Ascending aorta (tissue), 2 donors: ENCODE data around the gene ANKLE1. TPM values are rescaled to one million over a fixed set of nuclear protein-coding genes. Genes with fewer than 3 reads are reported as not detected.

Experiments
- DNase-seq, 2 donors: peaks; one replicate each; pipeline ENCODE4 v3.0.0-alpha.2; 2019; ENCODE audit warnings: low spot score in 2 of 2
- H3K27ac ChIP-seq, 2 donors: fragments of 200-600 bp; sonication (generic); one replicate each; pipeline ENCODE4 v1.5.1; 2016 to 2017; ENCODE audit warnings: mild to moderate bottlenecking in 1 of 2
- H3K27me3 ChIP-seq: fragments of 200-600 bp; sonication (generic); one replicate; pipeline ENCODE4 v1.5.1; 2017
- H3K36me3 ChIP-seq, 2 donors: fragments of 200-600 bp; sonication (generic); one replicate each; pipeline ENCODE4 v1.5.1; 2016
- H3K4me1 ChIP-seq, 2 donors: fragments of 200-600 bp; sonication (generic); one replicate each; pipeline ENCODE4 v1.5.1; 2016 to 2017; ENCODE audit warnings: mild to moderate bottlenecking in 1 of 2
- H3K4me3 ChIP-seq, 2 donors: fragments of 200-600 bp; sonication (generic); one replicate each; pipeline ENCODE4 v1.5.1; 2016 to 2017; ENCODE audit warnings: mild to moderate bottlenecking in 1 of 2
- H3K9me3 ChIP-seq, 2 donors: fragments of 200-600 bp; sonication (generic); one replicate each; pipeline ENCODE4 v1.5.1; 2016
- intact Hi-C: fragments of 100-400 bp; cut with DNase I; formaldehyde crosslinking; loops from one replicate; pipeline ENCODE4 v1.15.1; 2023
- total RNA-seq: library from RNA; depleted of rRNA; stranded (reverse); fragments of >200 nt; gene quantifications from one replicate; pipeline ENCODE4 v1.1.0, GENCODE V29; 2016
- TF ChIP-seq, protein P1 (sequence below), 3 experiments: fragments of 200-600 bp in 2 of 3; fragments of 450-650 bp in 1 of 3; sonication (generic) in 2 of 3; IDR thresholded peaks; one replicate each; pipeline ENCODE4 v1.5.1; 2016 to 2019; ENCODE audit warnings: antibody characterized with exemption in 3 of 3, mild to moderate bottlenecking in 1 of 3, moderate library complexity in 1 of 3

Gene ANKLE1
- not detected for total RNA-seq

DNA sequence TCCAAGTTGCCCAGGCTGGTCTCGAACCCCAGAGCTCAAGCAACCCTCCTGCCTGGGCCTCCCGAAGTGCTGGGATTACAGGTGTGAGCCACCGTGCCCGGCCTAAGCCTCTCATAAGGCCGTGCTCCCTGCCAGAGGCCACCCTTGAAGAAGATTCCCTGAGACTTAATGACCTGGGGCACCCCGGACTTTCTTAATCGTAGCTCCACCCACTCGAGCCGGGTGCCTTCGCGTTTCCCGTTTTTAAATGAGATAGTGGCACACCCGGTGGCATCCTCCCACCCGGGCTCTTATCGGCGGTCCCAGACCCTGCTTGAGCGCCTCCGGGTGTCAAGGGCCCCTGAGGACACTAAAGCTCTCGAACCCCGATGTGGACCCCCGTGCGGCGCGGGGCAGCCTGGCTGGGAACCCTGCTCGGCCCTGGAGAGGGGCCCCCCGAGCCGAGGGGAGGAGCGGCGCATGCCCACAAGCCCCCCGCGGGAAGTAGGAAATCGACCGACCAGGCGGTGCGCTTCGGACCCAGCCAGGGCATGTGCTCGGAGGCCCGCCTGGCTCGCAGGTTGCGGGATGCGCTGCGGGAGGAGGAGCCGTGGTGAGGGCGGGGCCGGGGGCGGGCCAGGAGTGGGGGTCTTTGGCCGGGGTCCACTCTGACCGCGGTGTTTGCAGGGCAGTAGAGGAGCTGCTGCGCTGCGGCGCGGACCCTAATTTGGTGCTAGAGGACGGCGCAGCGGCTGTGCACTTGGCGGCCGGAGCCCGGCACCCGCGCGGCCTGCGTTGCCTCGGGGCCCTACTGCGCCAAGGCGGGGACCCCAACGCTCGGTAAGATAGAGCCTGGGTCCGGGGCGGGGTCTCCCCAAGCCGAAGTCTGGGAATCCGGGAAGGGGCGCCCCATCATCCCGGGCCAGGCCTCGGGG is at the start of gene ANKLE1:
Gene ANKLE1, plus strand, starts transcription at position 511 of the 914 bp plus-strand sequence. Its CDS starts 20 bp downstream, at position 531.
- Histone ChIP-seq H3K4me1 (peaks cover 7 to 11% of the 10 kb centered on the region in 2 donors), H3K27ac (no peak within 1 kb of the TSS), H3K4me3 (peak within 1 kb of the TSS; percentile 27 to 56), H3K36me3 (peaks cover 17 to 26% of the 10 kb centered on the region in 2 donors), H3K27me3 (peaks cover 8% of the 10 kb centered on the region), H3K9me3 (no peaks in the 10 kb centered on the region)
- intact Hi-C loops: loop anchor here (1.0 to 2.0 kb wide), 3 partner anchors 21 to 214 kb away; no protein-coding TSS in a partner anchor
- no peak for DNase-seq
- TF ChIP-seq, protein P1, sequence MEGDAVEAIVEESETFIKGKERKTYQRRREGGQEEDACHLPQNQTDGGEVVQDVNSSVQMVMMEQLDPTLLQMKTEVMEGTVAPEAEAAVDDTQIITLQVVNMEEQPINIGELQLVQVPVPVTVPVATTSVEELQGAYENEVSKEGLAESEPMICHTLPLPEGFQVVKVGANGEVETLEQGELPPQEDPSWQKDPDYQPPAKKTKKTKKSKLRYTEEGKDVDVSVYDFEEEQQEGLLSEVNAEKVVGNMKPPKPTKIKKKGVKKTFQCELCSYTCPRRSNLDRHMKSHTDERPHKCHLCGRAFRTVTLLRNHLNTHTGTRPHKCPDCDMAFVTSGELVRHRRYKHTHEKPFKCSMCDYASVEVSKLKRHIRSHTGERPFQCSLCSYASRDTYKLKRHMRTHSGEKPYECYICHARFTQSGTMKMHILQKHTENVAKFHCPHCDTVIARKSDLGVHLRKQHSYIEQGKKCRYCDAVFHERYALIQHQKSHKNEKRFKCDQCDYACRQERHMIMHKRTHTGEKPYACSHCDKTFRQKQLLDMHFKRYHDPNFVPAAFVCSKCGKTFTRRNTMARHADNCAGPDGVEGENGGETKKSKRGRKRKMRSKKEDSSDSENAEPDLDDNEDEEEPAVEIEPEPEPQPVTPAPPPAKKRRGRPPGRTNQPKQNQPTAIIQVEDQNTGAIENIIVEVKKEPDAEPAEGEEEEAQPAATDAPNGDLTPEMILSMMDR (IDR thresholded peaks at IDR 0.05): no peak

- peaks cover 3 to 18% of the 10 kb centered on the region in 2 donors for H3K4me1 ChIP-seq
- no peak overlapping the region for H3K27ac ChIP-seq
- no peaks in the 10 kb centered on the region for H3K27me3 ChIP-seq
- intact Hi-C loops: no loop called here
- H3K9me3 ChIP-seq: no peaks in the 10 kb centered on the region
- DNase-seq: no peak
- peaks cover 23 to 30% of the 10 kb centered on the region in 2 donors for H3K36me3 ChIP-seq
- H3K4me3 ChIP-seq: no peak overlapping the region
- TF ChIP-seq, protein P1 (IDR thresholded peaks at IDR 0.05): no peak
These were observed 49.4 kb upstream of the ANKLE1 start for GRCh38 chr19:17232258-17232657.

DNA sequence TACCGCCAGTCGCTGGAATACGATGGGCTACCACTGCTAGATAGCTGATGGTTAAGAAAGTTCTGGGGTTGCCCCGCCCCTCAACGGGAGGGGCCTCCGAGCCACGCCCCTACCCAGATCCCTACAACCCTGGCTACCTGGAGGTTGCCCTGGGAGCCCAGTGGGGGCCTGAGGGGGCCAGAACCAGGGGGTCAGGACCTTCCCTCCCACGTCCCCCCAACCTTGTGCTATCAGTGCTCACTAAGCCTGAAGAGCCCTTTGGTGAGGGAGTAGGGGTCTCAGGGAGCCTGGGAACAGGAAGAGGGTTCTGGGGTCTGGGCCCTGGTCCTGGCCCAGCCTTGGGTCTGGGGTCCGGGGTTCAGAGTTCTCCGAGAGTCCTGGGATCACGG is 46.8 kb upstream of the ANKLE1 start:
- Histone ChIP-seq H3K27ac (peak overlapping the region; percentile 67 to 71), H3K4me3 (peak overlapping the region; percentile 64 to 66), H3K27me3 (no peaks in the 10 kb centered on the region), H3K9me3 (no peaks in the 10 kb centered on the region), H3K4me1 (peaks cover 3 to 15% of the 10 kb centered on the region in 2 donors), H3K36me3 (peaks cover 24 to 30% of the 10 kb centered on the region in 2 donors)
- no peak for DNase-seq
- intact Hi-C loops: no loop called here
- TF ChIP-seq, protein P1 (IDR thresholded peaks at IDR 0.05): no peak

- intact Hi-C loops: no loop called here
- Histone ChIP-seq H3K27me3 (no peaks in the 10 kb centered on the region), H3K9me3 (no peaks in the 10 kb centered on the region), H3K36me3 (peaks cover 26 to 28% of the 10 kb centered on the region in 2 donors), H3K4me3 (peak overlapping the region; percentile 64 to 66), H3K4me1 (peaks cover 3 to 15% of the 10 kb centered on the region in 2 donors), H3K27ac (peak overlapping the region; percentile 67 to 71)
- TF ChIP-seq, protein P1 (IDR thresholded peaks at IDR 0.05): peak in 2 of 3 experiments; percentile 61 to 63
- peak in 1 of 2 donors; percentile 84 for DNase-seq
These were observed 46.3 kb upstream of the ANKLE1 start for GRCh38 chr19:17235300-17235970.

GRCh38 chr19:17235971-17236777 is 45.5 kb upstream of the ANKLE1 start:
- H3K27ac ChIP-seq: peak overlapping the region; percentile 67 to 71
- intact Hi-C loops: no loop called here
- H3K4me1 ChIP-seq: peaks cover 3 to 16% of the 10 kb centered on the region in 2 donors

More at GRCh38 chr19:17235971-17236777, 45.5 kb upstream of the ANKLE1 start:
- Histone ChIP-seq H3K27me3 (no peaks in the 10 kb centered on the region), H3K4me3 (peak overlapping the region; percentile 64 to 66), H3K9me3 (no peaks in the 10 kb centered on the region), H3K36me3 (peaks cover 19 to 24% of the 10 kb centered on the region in 2 donors)
- DNase-seq: no peak
- TF ChIP-seq, protein P1 (IDR thresholded peaks at IDR 0.05): no peak
